ENCODE measurements around the gene GRIP2. TPM values are rescaled to one million over a fixed set of nuclear protein-coding genes. Genes with fewer than 3 reads are reported as not detected.

The GRIP2 gene
- total and polyA plus RNA-seq, 2 of the 4 experiments (the other 2 are of a cell fraction), result 0.05 TPM; not detected in 1

- no peaks in the 10 kb centered on the region for H3K79me1 ChIP-seq (ENCODE audit: low read depth in 1 of 2, low read length in 2 of 2)
- no peaks in the 10 kb centered on the region for H3K4me1 ChIP-seq (ENCODE audit: control insufficient read depth, insufficient read depth, low read length)
- ATAC-seq (ENCODE audit: low read depth) (no peak), DNase-seq (no peak)
- H2BK120ac ChIP-seq (ENCODE audit: low read depth, low read length), result no peak overlapping the region
- BruUV-seq (replicated peaks), result no TSS peak
- no peak overlapping the region for H3K4ac ChIP-seq (ENCODE audit: low read depth, low read length)
- no peak overlapping the region for H3K9ac ChIP-seq (ENCODE audit: low read depth, low read length)
- no peak overlapping the region for H3K18ac ChIP-seq (ENCODE audit: low read depth, low read length)
- no peak overlapping the region for H2BK20ac ChIP-seq (ENCODE audit: low read depth, low read length)
- no peak overlapping the region for H3K27ac ChIP-seq (ENCODE audit: insufficient read depth, low read length)
- in situ Hi-C loops (cut with MboI; ENCODE audit: low sequenced_read_pairs), result loop anchor here (10.0 kb wide), 1 partner anchor 416 kb away; no protein-coding TSS in a partner anchor
- no peaks in the 10 kb centered on the region for H4K20me1 ChIP-seq (ENCODE audit: insufficient read depth, low read length)
- H3K27me3 ChIP-seq (ENCODE audit: control insufficient read depth, insufficient read depth, low read length), result peaks cover 16% of the 10 kb centered on the region
- dilution Hi-C loops (cut with HindIII; ENCODE audit: low sequenced_read_pairs, unreplicated experiment), result no loop called here
- no peak overlapping the region for H2AFZ ChIP-seq (replicated peaks; ENCODE audit: low read length, poor library complexity)
- H2BK15ac ChIP-seq (ENCODE audit: low read depth, low read length), result no peak overlapping the region
- no peak overlapping the region for H4K5ac ChIP-seq (ENCODE audit: low read depth, low read length)
- no peaks in the 10 kb centered on the region for H3K9me1 ChIP-seq (ENCODE audit: insufficient read depth, low read length)
- H2AK5ac ChIP-seq (ENCODE audit: low read depth, low read length), result no peak overlapping the region
- H3K56ac ChIP-seq (ENCODE audit: extremely low read depth, insufficient read depth, low read length), result no peak overlapping the region
- H3K23ac ChIP-seq (ENCODE audit: low read depth, low read length), result no peak overlapping the region
- H2AK9ac ChIP-seq (replicated peaks; ENCODE audit: low read depth, low read length, poor library complexity), result no peak overlapping the region
- no peak overlapping the region for H4K91ac ChIP-seq (ENCODE audit: insufficient read depth, low read depth, low read length)
- CTCF ChIA-PET, result interaction anchor here (1.0 to 1.5 kb wide), 3 partner anchors 11 to 305 kb away, joined by 3 to 5 read pairs (median 3); no protein-coding TSS in a partner anchor
- no peaks in the 10 kb centered on the region for H3K36me3 ChIP-seq (ENCODE audit: control insufficient read depth, insufficient read depth, low read length)
- WGBS, 2 experiments (ENCODE audit: extremely low coverage in 2 of 2, insufficient read length in 1 of 2), result 65% methylated on average over 2 of the region's 3 CpGs; no CpG with 5 or more reads in 1 of the 2 experiments
- H3K14ac ChIP-seq (replicated peaks; ENCODE audit: low read depth, low read length), result no peak overlapping the region
- H3K4me2 ChIP-seq (ENCODE audit: low read depth, low read length), result no peak overlapping the region
- intact Hi-C loops (cut with micrococcal nuclease), result loop anchor here (2.0 to 5.0 kb wide), 2 partner anchors 144 to 274 kb away; no protein-coding TSS in a partner anchor
- no peak overlapping the region for H4K8ac ChIP-seq (ENCODE audit: low read depth in 2 of 2, low read length in 2 of 2)
- no peak overlapping the region for H3K4me3 ChIP-seq (ENCODE audit: insufficient read depth, low read depth, low read length)
- no peaks in the 10 kb centered on the region for H3K9me3 ChIP-seq (ENCODE audit: control insufficient read depth, insufficient read depth, low read length)
- TF ChIP-seq SMC3 (IDR thresholded peaks at IDR 0.05; ENCODE audit: low read depth, low read length) (no peak), CTCF (conservative IDR thresholded peaks at IDR 0.05; ENCODE audit: low read depth, low read length) (no peak), RCOR1 (IDR thresholded peaks at IDR 0.05; ENCODE audit: insufficient replicate concordance, low read length) (no peak), MAZ (IDR thresholded peaks at IDR 0.05; ENCODE audit: borderline replicate concordance, low read depth, low read length) (no peak), ELK1 (IDR thresholded peaks at IDR 0.05; ENCODE audit: borderline replicate concordance, low read depth, low read length) (no peak), NFE2L2 (IDR thresholded peaks at IDR 0.05; ENCODE audit: low read depth, low read length) (no peak)
- POLR2A ChIA-PET (ENCODE audit: unreplicated experiment), result no interaction called here
- H2BK5ac ChIP-seq (ENCODE audit: low read depth, low read length, poor library complexity, severe bottlenecking), result no peak overlapping the region
These were observed 31.7 kb downstream of the GRIP2 start for GRCh38 chr3:14508505-14508819.

Data from IMR-90 (cell line).